Left ventricle myocardium inferior (tissue), 1 donor: ENCODE data around the gene RIPOR2. TPM values are rescaled to one million over a fixed set of nuclear protein-coding genes. Genes with fewer than 3 reads are reported as not detected.
"Not testable (repeated sequence)": the region's sequence is repeated elsewhere in the genome, so short reads cannot be mapped to it uniquely, and the experiment has no call there.

Source experiments
- DNase-seq: peaks from one replicate; pipeline ENCODE4 v3.0.0-alpha.2; 2020
- H3K27ac ChIP-seq: fragments of 200-600 bp; replicated peaks from 2 replicates; pipeline ENCODE4 v1.8.0; 2021
- H3K27me3 ChIP-seq: fragments of 200-600 bp; 2 replicates; pipeline ENCODE4 v1.8.0; 2021; ENCODE audit warnings: low read depth
- H3K36me3 ChIP-seq: fragments of 200-600 bp; 2 replicates; pipeline ENCODE4 v1.8.0; 2021
- H3K4me1 ChIP-seq: fragments of 200-600 bp; 2 replicates; pipeline ENCODE4 v1.8.0; 2021
- H3K4me3 ChIP-seq: fragments of 200-600 bp; 2 replicates; pipeline ENCODE4 v1.8.0; 2021; ENCODE audit warnings: mild to moderate bottlenecking, moderate library complexity
- H3K9me3 ChIP-seq: fragments of 200-600 bp; replicated peaks from 2 replicates; pipeline ENCODE4 v1.8.0; 2021
- intact Hi-C: fragments of 100-400 bp; cut with micrococcal nuclease; formaldehyde crosslinking; loops from one replicate; pipeline ENCODE4 v1.11.0; 2022
- total RNA-seq: library from RNA; stranded (reverse); fragmentation: NEBNext Ultra II Directional; extraction: Animal tissue kit (Norgen Biotek cat#: 25700); gene quantifications from one replicate; pipeline ENCODE4 v1.2.1, GENCODE V29; 2021
- TF ChIP-seq, protein P1 (sequence below): fragments of 200-600 bp; IDR thresholded peaks from 2 replicates; pipeline ENCODE4 v1.8.0; 2021; ENCODE audit warnings: antibody characterized with exemption, mild to moderate bottlenecking, borderline replicate concordance
- donor health status: DM: no; HTN: yes; CAD: no; lungs with severe emphysema.

Gene RIPOR2
- total RNA-seq, 1 donor from 2014 or later, result 3.1 TPM

GRCh38 chr6:24927277-24927955 is 8.3 kb downstream of the RIPOR2 start:
- Histone ChIP-seq H3K27me3 (no peaks in the 10 kb centered on the region), H3K9me3 (no peaks in the 10 kb centered on the region), H3K4me3 (no peak overlapping the region), H3K36me3 (no peaks in the 10 kb centered on the region), H3K27ac (no peak overlapping the region), H3K4me1 (peaks cover 42% of the 10 kb centered on the region)
- intact Hi-C loops, result no loop called here
- TF ChIP-seq, protein P1, sequence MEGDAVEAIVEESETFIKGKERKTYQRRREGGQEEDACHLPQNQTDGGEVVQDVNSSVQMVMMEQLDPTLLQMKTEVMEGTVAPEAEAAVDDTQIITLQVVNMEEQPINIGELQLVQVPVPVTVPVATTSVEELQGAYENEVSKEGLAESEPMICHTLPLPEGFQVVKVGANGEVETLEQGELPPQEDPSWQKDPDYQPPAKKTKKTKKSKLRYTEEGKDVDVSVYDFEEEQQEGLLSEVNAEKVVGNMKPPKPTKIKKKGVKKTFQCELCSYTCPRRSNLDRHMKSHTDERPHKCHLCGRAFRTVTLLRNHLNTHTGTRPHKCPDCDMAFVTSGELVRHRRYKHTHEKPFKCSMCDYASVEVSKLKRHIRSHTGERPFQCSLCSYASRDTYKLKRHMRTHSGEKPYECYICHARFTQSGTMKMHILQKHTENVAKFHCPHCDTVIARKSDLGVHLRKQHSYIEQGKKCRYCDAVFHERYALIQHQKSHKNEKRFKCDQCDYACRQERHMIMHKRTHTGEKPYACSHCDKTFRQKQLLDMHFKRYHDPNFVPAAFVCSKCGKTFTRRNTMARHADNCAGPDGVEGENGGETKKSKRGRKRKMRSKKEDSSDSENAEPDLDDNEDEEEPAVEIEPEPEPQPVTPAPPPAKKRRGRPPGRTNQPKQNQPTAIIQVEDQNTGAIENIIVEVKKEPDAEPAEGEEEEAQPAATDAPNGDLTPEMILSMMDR, result no peak
- DNase-seq, result no peak

DNA sequence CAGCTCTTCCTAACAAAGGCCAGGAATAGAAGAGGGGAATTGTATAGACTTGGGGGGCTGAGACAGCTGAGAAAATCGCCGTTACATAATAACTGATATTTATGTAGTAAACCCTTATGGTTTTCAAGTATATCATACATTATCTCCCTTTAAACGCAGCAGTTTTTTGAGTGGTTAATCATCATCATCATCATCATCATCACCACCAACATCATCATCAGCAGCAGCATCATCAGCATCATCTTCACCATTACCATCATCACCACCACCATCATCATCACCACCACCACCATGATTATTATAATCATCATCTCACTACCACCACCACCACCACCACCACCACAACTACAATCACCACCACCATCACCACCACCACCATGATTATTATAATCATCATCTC is 9.1 kb downstream of the RIPOR2 start:
- H3K9me3 ChIP-seq, H3K27ac ChIP-seq, intact Hi-C loops, H3K36me3 ChIP-seq, H3K27me3 ChIP-seq, H3K4me3 ChIP-seq, DNase-seq: not testable (repeated sequence)
- peaks cover 38% of the 10 kb centered on the region for H3K4me1 ChIP-seq

- TF ChIP-seq, protein P1, result no peak
- intact Hi-C loops, result no loop called here
- DNase-seq, result no peak
These were observed 9.6 kb downstream of the RIPOR2 start for GRCh38 chr6:24926192-24926591.

DNA sequence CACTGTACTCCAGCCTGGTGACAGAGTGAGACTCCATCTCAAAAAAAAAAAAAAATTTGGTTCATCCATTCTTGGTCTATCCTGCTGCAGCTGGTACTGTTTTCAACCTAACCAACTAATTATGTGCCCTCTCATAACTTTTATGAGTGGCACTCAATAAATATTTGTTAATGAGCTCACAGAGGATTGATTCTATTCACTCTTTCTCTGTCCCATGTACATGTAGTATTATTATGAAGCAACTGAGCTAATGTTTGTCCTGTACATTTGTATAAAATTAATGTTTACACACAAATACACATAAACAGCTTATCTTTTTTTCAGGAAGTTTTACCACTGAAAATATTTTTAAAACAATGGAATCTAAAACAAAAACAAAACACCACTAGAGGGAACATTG is 10.1 kb downstream of the RIPOR2 start:
- no peak overlapping the region for H3K4me3 ChIP-seq
- H3K4me1 ChIP-seq, result peaks cover 28% of the 10 kb centered on the region
- H3K9me3 ChIP-seq, result no peaks in the 10 kb centered on the region
- no peaks in the 10 kb centered on the region for H3K36me3 ChIP-seq
- intact Hi-C loops, result no loop called here
- TF ChIP-seq, protein P1, result no peak
- DNase-seq, result no peak
- H3K27ac ChIP-seq, result no peak overlapping the region
- H3K27me3 ChIP-seq, result no peaks in the 10 kb centered on the region

More at GRCh38 chr6:24926192-24926591, 9.6 kb downstream of the RIPOR2 start:
- H3K27ac ChIP-seq, result no peak overlapping the region
- no peaks in the 10 kb centered on the region for H3K9me3 ChIP-seq
- no peaks in the 10 kb centered on the region for H3K36me3 ChIP-seq
- peaks cover 33% of the 10 kb centered on the region for H3K4me1 ChIP-seq
- no peak overlapping the region for H3K4me3 ChIP-seq
- H3K27me3 ChIP-seq, result no peaks in the 10 kb centered on the region

GRCh38 chr6:24924580-24925356 is 11.0 kb downstream of the RIPOR2 start:
- peaks cover 26% of the 10 kb centered on the region for H3K4me1 ChIP-seq
- H3K27me3 ChIP-seq, result no peaks in the 10 kb centered on the region
- H3K27ac ChIP-seq, result no peak overlapping the region
- no peak overlapping the region for H3K4me3 ChIP-seq
- intact Hi-C loops, result no loop called here
- DNase-seq, result no peak
- H3K36me3 ChIP-seq, result no peaks in the 10 kb centered on the region
- TF ChIP-seq, protein P1, result no peak
- H3K9me3 ChIP-seq, result no peaks in the 10 kb centered on the region

DNA sequence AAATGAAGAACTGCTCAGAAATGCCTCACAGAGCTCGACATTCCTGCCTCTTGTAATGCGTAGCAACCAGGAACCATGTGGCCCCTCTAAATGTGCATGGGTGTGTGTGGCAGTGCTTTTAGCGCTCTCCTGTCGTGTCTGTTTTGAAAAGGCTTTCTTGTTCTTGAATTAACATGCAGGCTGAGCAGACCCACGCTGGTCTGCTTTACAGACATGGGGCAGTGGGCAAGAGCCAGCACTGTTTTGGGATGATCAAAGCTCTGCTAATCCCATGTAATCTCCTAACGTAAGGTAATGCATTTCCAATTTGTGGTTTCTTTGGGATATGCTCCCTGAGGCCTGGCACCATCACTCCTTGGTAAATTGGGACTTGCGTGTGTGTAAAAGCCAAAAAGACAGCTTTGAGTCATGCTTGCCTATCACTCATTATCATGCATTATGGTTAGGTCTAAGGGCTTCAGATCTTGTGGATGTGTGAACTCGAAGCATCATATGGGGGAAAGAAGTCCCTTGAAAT is 11.8 kb downstream of the RIPOR2 start:
- H3K27me3 ChIP-seq, result no peaks in the 10 kb centered on the region
- H3K9me3 ChIP-seq, result no peaks in the 10 kb centered on the region
- H3K4me3 ChIP-seq, result no peak overlapping the region
- intact Hi-C loops, result no loop called here
- H3K4me1 ChIP-seq, result peaks cover 26% of the 10 kb centered on the region
- H3K27ac ChIP-seq, result no peak overlapping the region
- DNase-seq, result no peak
- TF ChIP-seq, protein P1, result no peak
- no peaks in the 10 kb centered on the region for H3K36me3 ChIP-seq
